Stimulated activated CD8-positive, alpha-beta memory T cell treated with anti-CD3 and anti-CD28 coated beads, Interleukin-7, amount 100 ng/mL, for 24 hours (primary cell): ENCODE measurements around the gene RTN4R.
"Not testable (repeated sequence)": the region's sequence is repeated elsewhere in the genome, so short reads cannot be mapped to it uniquely, and the experiment has no call there.

ENCODE experiments used
- DNase-seq: peaks from one replicate; pipeline ENCODE4 v3.0.0-alpha.2; 2020; ENCODE audit warnings: low read depth

The RTN4R gene

GRCh38 chr22:20271114-20271994, 3.2 kb upstream of the RTN4R start:
- DNase-seq = no peak

GRCh38 chr22:20270190-20271113, 2.3 kb upstream of the RTN4R start:
- DNase-seq = not testable (repeated sequence)

- DNase-seq = not testable (repeated sequence)
Measured at GRCh38 chr22:20269673-20270072, 1.6 kb upstream of the RTN4R start.

GRCh38 chr22:20269201-20269600, 1.1 kb upstream of the RTN4R start:
- DNase-seq = not testable (repeated sequence)

- DNase-seq = no peak
Measured at GRCh38 chr22:20267441-20268278, 458 bp downstream of the RTN4R start.

- not testable (repeated sequence) for DNase-seq
Measured at GRCh38 chr22:20266667-20267440, 1.3 kb downstream of the RTN4R start.

- DNase-seq = not testable (repeated sequence)
Measured at GRCh38 chr22:20265772-20266666, 2.1 kb downstream of the RTN4R start.

GRCh38 chr22:20264614-20265452, 3.3 kb downstream of the RTN4R start:
- DNase-seq = no peak

- not testable (repeated sequence) for DNase-seq
Measured at GRCh38 chr22:20263404-20264281, 4.5 kb downstream of the RTN4R start.

GRCh38 chr22:20262582-20263147, 5.5 kb downstream of the RTN4R start:
- DNase-seq = no peak

- no peak for DNase-seq
Measured at GRCh38 chr22:20261848-20262581, 6.1 kb downstream of the RTN4R start.

- no peak for DNase-seq
Measured at GRCh38 chr22:20260071-20260765, 7.9 kb downstream of the RTN4R start.

GRCh38 chr22:20259327-20259688, 8.8 kb downstream of the RTN4R start:
- no peak for DNase-seq

- no peak for DNase-seq
Measured at GRCh38 chr22:20258584-20259326, 9.4 kb downstream of the RTN4R start.

GRCh38 chr22:20258021-20258299, 10.2 kb downstream of the RTN4R start:
- no peak for DNase-seq
